ENCODE measurements around the gene EPHA6. TPM values are rescaled to one million over a fixed set of nuclear protein-coding genes. Genes with fewer than 3 reads are reported as not detected.

The EPHA6 gene
- total and polyA plus RNA-seq, 12 donors: 0.21 to 0.88 (median 0.59) TPM; not detected in 3

- intact Hi-C loops (cut with DNase I): loop anchor here in 1 of 10 donors (10.0 kb wide), 1 partner anchor 849 kb away; no protein-coding TSS in a partner anchor
- Histone ChIP-seq H3K36me3 (no peaks in the 10 kb centered on the region), H3K4me1 (no peaks in the 10 kb centered on the region), H3K27ac (no peak overlapping the region), H3K9me3 (no peaks in the 10 kb centered on the region), H3K27me3 (no peaks in the 10 kb centered on the region), H3K4me3 (no peak overlapping the region)
- WGBS, 2 donors: 52 to 64% methylated on average over 2 of the region's 2 CpGs
- ATAC-seq (no peak), DNase-seq (no peak)
- no peak for TF ChIP-seq CTCF (IDR thresholded peaks at IDR 0.05)
Observed at GRCh38 chr3:96865605-96866004, 51.2 kb downstream of the EPHA6 start.

- Histone ChIP-seq H3K4me1 (no peaks in the 10 kb centered on the region), H3K36me3 (no peaks in the 10 kb centered on the region), H3K9me3 (no peaks in the 10 kb centered on the region), H3K4me3 (no peak overlapping the region), H3K27me3 (no peaks in the 10 kb centered on the region), H3K27ac (no peak overlapping the region)
- intact Hi-C loops (cut with DNase I): loop anchor here in 1 of 10 donors (10.0 kb wide), 1 partner anchor 845 kb away; no protein-coding TSS in a partner anchor
- no peak for DNase-seq
- ATAC-seq: no peak
- WGBS, 2 donors: 68 to 73% methylated on average over 2 of the region's 2 CpGs
- no peak for TF ChIP-seq CTCF (IDR thresholded peaks at IDR 0.05)
Observed at GRCh38 chr3:96869316-96869715, 54.9 kb downstream of the EPHA6 start.

- intact Hi-C loops (cut with DNase I): no loop called here
- H3K27ac ChIP-seq: no peak overlapping the region
- no peaks in the 10 kb centered on the region for H3K27me3 ChIP-seq
- no peak for ATAC-seq
- H3K36me3 ChIP-seq: no peaks in the 10 kb centered on the region
- H3K9me3 ChIP-seq: no peaks in the 10 kb centered on the region
- no peak for DNase-seq
- TF ChIP-seq CTCF (IDR thresholded peaks at IDR 0.05): no peak
- 86 to 90% methylated on average over 4 of the region's 4 CpGs for WGBS, 2 donors
- H3K4me3 ChIP-seq: no peak overlapping the region
- H3K4me1 ChIP-seq: no peaks in the 10 kb centered on the region
Observed at GRCh38 chr3:96877510-96877909, 63.1 kb downstream of the EPHA6 start.

GRCh38 chr3:96900031-96900430 is 85.6 kb downstream of the EPHA6 start:
- no peak overlapping the region for H3K27ac ChIP-seq
- intact Hi-C loops (cut with DNase I): no loop called here
- no peak for DNase-seq
- ATAC-seq: no peak
- no peaks in the 10 kb centered on the region for H3K4me1 ChIP-seq
- no peaks in the 10 kb centered on the region for H3K36me3 ChIP-seq
- H3K9me3 ChIP-seq: peaks cover 0 to 3% (median 0%) of the 10 kb centered on the region in 11 donors
- H3K27me3 ChIP-seq: no peaks in the 10 kb centered on the region
- 70 to 74% methylated on average over 1 of the region's 1 CpG for WGBS, 2 donors
- TF ChIP-seq CTCF (IDR thresholded peaks at IDR 0.05): no peak
- H3K4me3 ChIP-seq: no peak overlapping the region
